HG03378 (cell line): ENCODE results near the gene STIP1.
A peak's percentile ranks its signal among the peaks of the same experiment; 100 is the strongest.
"Not testable (repeated sequence)": the region's sequence is repeated elsewhere in the genome, so short reads cannot be mapped to it uniquely, and the experiment has no call there.

Experiments used
- ATAC-seq: cut with Tn5 transposase; IDR thresholded peaks from one replicate; pipeline ENCODE4 v1.9.1; 2021; ENCODE audit warnings: mild to moderate bottlenecking, moderate library complexity; ENCODE audit not compliant: unreplicated experiment

The STIP1 gene

GRCh38 chr11:64235437-64236161, 49.6 kb downstream of the STIP1 start:
- no peak for ATAC-seq

DNA sequence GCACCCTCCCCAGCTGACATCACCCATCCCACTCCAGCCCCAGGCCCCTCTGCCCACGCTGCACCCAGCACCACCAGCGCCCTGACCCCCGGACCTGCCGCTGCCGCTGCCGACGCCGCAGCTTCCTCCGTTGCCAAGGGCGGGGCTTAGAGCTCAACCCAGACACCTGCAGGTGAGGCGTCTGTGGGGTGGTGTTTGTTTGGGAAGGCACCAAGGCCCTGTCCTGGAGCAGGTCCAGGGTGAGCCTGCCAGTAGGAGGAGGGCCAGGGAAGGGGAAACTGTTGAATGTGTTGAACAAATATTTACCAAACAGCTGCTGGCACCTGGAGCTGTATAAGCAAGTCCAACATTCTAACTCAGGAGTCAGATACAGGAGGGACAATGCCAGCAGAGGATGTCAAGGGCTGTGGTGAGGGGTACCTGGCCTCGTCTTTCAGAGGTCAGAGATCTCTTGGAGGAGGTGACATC, 51.5 kb downstream of the STIP1 start:
- ATAC-seq, result no peak

- ATAC-seq, result no peak
These were observed 52.1 kb downstream of the STIP1 start for GRCh38 chr11:64238076-64238475.

GRCh38 chr11:64238999-64239398, 53.0 kb downstream of the STIP1 start:
- no peak for ATAC-seq

- ATAC-seq, result peak; percentile 8
These were observed 53.9 kb downstream of the STIP1 start for GRCh38 chr11:64239662-64240434.

DNA sequence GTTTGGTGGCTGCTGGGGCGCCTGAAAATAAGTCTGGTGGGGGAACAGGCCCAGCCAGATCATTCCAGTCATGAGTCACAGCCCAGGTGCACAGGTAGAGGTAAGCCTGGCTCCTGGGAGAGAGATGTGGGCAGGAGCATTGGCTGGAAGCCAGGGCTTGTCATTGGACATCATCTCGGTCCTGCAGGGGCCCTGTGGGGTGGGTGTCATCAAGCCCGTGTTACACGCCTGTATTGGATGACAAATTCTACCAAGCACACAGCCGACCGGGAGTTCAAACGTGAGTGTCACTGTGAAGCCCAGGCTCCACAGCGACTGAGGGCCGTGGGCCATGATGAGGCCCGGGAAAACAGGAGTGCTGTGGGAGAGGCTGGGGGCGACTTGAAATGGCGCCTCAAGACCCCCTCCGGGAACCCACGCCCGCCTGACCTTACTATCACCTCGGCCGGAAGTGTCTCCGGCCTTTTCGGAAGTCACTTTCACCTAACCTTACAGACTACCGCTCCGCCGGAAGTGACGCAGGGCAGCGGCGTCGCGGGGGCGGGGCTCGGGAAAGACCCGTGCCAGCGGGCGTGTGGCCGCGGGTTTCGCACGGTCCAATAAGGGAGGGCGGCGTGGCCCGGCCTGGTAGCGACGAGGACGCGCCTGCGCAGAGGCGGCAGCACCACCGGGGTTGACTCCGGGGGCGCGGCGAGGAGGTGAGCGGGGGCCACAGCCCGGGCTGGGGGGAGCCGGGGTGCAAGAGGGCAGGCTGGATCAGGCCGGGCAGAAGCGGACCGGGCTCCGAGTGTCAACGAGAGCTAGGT, 54.7 kb downstream of the STIP1 start, which contains the start of gene FKBP2:
Gene FKBP2, plus strand, starts transcription at position 661 of the 806 bp plus-strand sequence. CDS start 1,293 bp downstream, outside the sequence.
- ATAC-seq, result peak; percentile 38

GRCh38 chr11:64241241-64241490, 55.2 kb downstream of the STIP1 start:
- peak; percentile 51 for ATAC-seq

DNA sequence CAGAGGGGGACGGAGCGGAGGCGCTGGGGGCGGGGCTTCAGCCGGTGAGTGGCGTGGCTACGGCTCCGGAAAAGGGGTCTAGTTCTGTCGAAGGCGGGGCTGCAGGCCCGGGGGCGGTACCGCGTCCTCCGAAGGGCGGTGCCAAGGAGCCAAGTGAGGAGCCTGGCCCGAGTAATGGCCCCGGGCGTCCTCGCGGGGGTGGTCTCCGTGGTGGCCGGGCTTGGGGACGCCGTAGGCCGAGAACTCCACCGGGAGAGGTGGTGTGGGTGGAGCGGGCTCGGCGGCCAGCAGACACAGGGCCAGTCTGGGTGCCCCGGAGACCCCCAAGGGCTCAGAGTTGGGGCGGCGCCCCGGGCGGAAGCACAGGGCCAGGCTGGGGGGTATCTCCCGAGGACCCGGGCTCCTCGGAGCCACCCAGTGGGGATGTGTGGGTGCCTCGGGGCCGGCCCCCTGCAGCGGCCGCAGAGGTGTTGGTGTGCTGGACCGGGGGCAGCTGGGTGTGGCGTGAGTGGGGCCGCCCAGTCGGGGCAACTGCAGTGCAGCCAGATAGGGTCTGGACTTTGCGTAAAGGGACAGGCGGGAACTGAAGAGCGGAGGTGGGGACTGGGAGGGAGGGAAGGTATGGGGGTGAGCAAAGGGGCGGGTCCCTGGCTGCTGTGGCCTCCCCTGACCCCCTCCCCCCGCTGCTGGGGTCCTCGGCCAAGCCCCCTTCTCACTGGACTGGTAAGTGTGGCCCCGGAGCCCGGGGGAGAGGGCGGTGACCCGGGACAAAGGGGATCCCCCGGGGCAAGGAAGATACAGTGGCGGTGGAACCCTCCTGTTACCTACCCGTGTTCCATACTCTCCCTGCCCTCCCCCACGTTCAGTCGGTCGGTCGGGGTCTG, 55.8 kb downstream of the STIP1 start:
- ATAC-seq, result peak; percentile 5

DNA sequence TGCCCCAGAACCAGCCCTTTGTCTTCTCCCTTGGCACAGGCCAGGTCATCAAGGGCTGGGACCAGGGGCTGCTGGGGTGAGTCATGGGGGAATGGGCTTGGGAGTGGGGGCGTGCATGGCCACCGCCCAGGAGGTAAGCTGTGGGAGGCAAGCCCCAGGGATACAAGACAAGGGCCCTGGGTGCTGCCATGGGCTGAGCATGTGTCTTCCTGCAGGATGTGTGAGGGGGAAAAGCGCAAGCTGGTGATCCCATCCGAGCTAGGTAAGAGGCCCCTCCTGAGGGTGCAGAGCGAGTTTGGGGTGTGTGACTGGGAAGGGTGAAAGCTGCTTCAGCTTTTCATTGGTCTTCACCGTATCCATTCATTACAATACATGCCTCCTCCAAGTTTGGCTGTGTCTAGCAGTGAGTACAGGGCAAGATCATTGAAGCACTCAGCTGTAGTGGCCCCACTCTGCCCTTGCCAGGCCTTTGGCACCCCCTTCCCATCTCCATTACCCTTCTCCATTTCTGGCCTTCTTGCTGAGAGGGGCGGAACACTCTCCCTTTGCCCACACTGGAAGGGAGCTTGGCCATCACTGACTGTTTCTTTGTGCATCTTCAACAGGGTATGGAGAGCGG, 57.4 kb downstream of the STIP1 start:
- no peak for ATAC-seq

- no peak for ATAC-seq
These were observed 58.1 kb downstream of the STIP1 start for GRCh38 chr11:64244107-64244506.

DNA sequence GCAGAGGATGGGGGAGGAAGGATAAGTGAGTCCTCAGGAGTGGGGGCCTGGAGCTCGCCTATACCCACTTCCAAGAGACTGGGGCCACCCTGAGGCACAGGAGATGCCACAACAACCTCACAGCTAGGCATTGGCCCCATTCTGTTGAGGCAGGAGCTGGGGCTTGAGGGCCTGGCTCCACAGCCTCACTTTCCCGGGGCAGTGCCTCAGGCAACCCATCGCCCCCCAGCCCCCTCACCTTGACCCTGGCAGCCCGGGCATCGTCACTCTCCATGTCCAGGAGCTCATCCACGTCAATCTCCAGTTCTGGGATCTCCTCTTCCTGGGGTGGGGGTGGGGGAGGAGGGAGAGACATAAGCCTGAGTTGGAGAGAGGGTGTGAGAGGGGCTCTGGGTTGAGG, 59.0 kb downstream of the STIP1 start:
- ATAC-seq, result no peak

- no peak for ATAC-seq
These were observed 59.4 kb downstream of the STIP1 start for GRCh38 chr11:64245401-64245796.

DNA sequence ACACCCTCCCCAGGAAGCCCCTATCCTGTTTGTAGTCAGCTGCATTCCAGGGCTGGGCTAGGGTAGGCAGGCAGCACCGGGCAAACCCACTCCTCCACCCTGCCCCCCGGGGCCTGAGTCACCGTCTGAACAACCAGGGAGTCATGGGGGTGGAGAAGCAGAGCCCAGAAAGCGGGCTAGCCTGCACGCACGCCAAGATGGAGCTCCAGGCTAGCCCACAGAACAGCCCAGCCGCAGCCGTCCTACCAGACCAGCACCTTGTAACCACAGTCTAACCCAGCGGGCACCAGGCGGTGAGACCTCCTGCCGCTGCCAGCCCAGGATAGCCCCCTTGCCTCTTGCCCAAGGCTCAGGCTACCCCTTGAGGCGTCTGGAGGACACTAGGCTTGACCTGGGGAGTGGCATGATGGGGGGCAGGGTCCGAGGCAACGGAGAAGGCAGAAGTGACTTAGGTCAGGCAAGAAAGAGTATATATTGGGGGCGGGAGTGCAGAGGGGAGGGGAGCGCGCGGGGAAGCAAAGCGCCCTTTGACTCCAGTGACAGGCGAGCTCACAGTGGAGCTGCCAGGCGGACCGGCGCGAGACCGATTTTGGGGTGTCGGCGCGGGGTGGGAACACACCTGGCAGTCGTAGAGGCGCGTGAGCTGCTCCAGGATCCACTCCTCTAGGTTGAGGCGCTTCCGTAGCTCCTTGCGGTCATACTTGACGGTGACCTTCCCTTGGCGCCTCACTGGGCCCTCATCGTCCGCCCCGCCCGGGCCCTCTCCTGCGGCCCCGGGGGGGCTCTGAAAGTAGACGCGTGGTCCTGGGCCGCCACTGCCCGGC, 60.0 kb downstream of the STIP1 start:
- ATAC-seq, result no peak

DNA sequence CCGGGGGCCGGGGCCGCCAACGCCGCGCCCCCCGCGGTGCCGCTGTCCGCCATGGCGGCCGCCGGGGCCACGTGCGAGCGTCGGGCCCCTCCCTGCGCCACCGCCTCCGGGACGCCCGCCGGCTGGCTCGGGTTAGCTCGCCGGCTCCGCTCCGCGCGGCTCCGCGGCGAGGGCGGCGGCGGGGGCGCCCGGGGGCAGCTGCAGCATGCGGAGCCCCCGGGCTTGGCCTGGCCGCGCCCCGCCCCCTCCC, 60.6 kb downstream of the STIP1 start:
- ATAC-seq, result not testable (repeated sequence)

DNA sequence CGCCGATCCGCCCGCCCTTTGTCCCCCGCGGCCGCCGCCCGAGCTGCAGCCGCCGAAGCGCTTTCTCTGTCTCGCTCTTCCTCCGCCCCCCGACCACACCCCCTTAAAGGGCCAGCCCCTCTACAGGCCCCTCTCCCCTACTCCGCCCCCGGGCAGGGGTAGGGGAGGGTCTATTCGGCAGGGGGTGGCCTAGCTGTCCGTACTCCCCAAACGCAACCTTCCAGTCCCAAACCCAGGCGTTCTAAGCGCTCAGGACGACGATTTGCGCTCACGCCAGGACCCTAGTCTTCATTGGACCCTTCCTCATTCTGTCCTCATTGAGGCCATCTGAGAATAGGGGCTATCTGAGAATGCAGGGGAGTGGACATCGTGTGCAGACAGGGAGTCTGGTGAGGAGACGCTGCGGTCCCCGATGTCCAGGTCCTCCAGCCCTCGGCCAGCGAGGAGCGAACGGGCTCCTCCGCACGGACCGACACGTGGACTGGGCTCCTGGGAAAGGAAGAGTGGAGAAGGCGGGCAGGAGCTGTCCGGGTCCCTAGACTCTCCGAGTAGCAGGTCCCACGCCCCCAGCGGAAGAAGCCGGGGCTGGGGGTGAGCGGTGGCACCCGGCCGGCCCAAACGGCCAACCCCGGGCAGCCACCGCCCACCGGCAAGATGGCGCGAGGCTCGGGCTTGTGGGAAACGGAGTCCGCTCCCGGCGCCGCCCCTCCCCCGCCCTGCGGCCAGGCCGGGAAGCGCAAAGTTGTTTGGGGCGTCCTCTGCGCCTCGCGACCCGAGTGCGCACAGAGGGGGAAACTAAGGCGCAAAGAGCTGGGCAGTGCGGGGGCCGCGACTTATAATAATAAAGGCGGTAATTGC, 61.1 kb downstream of the STIP1 start, which contains the start of gene PPP1R14B:
Gene PPP1R14B, minus strand, starts transcription at position 73 of the 858 bp plus-strand sequence. CDS start 270 bp downstream, outside the sequence.
- ATAC-seq, result no peak

DNA sequence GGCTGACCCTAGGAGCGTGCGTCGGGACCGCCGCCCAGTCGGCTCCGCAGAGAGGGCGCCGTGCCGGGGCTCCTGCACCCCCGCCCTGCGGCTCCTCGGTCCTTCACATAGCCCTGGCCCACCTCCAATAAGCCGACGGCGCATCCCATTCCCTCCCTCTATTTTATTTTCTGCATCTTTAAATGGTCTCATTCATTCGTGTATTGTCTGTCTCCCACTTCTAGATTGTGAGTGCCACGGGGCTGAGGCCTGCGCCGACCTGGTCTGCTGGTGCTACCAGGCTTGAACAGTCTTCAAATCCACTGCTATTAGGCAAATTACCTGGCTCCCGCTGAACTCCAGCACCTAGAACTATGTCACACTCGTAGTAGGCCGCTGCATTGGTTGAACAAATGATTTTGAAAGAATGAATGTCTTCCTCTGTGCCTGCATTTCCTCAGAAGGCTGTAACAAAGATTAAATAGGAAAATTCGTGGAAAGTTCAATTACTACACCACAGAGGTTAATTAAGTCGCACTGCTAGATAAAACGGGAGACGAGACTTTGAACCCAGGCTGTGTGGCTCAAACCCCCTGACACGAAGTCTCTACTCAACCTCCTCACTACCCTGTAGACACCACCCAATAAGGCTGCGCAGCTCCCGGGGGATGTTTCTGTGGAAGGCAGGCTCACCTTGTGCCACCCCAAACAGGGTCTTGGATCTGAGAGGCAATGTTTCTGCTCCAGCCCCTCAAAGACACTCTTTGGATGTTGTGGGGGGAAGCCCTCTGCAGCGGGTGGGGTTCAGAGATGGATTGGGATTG, 62.0 kb downstream of the STIP1 start:
- ATAC-seq, result no peak

- ATAC-seq, result no peak
These were observed 62.6 kb downstream of the STIP1 start for GRCh38 chr11:64248578-64248977.

DNA sequence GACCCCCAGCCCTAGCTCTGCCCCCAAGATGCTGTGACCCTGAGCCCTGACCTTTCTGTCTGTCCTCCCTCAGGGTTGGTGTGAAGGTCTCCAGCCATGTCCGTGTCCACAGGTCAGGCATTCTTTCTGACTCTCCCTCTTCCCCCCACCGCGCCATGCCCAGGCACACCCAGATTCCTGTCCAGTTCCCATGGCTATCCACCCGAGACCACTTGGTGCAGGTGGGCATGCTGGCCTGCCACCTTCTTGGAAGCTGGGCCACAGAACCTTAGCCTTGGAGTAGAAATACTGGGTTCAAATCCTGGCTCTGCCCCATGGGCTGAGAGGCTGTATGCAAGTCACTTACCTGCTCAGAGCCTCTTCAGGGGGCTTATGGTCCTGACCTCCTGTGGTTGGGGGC, 63.1 kb downstream of the STIP1 start:
- ATAC-seq, result no peak
